Small intestine (tissue), 7 donors: Measurements from ENCODE around the gene WLS. TPM values are rescaled to one million over a fixed set of nuclear protein-coding genes. Genes with fewer than 3 reads are reported as not detected.
A peak's percentile ranks its signal among the peaks of the same experiment; 100 is the strongest.
"Not testable (repeated sequence)": the region's sequence is repeated elsewhere in the genome, so short reads cannot be mapped to it uniquely, and the experiment has no call there.

Experiments used
- DNase-seq, 2 donors: peaks; one replicate each; pipeline versions ENCODE4 v3.0.0 to v3.0.0-alpha.2; 2013
- FAIRE-seq: peaks from 2 replicates; lab custom pipeline; 2012; peaks lifted over from hg19 to GRCh38; lab: Jason Lieb, UNC
- H3K27ac ChIP-seq, 3 donors: one replicate each; pipeline ENCODE4 v1.5.1; 2013; ENCODE audit warnings: low read length in 2 of 3, mild to moderate bottlenecking in 2 of 3, control low read depth in 1 of 3, inconsistent platforms in 1 of 3, low read depth in 1 of 3, moderate library complexity in 1 of 3
- H3K27me3 ChIP-seq, 3 donors: one replicate each; pipeline ENCODE4 v1.6.1; 2013; ENCODE audit warnings: low read length in 3 of 3, inconsistent platforms in 1 of 3; ENCODE audit not compliant: control insufficient read depth in 3 of 3, insufficient read depth in 3 of 3
- H3K36me3 ChIP-seq, 3 donors: one replicate each; pipeline ENCODE4 v1.6.1; 2013; ENCODE audit warnings: low read length in 3 of 3, inconsistent platforms in 1 of 3, low read depth in 1 of 3, mild to moderate bottlenecking in 1 of 3, moderate library complexity in 1 of 3; ENCODE audit not compliant: control insufficient read depth in 3 of 3, insufficient read depth in 2 of 3
- H3K4me1 ChIP-seq, 3 donors: one replicate each; pipeline ENCODE4 v1.6.1; 2013; ENCODE audit warnings: low read length in 2 of 3, inconsistent platforms in 1 of 3, low read depth in 1 of 3, mild to moderate bottlenecking in 1 of 3, moderate library complexity in 1 of 3; ENCODE audit not compliant: control insufficient read depth in 3 of 3, insufficient read depth in 2 of 3
- H3K4me3 ChIP-seq, 3 donors: one replicate each; pipeline ENCODE4 v1.5.1; 2013; ENCODE audit warnings: low read length in 3 of 3, control low read depth in 1 of 3, inconsistent platforms in 1 of 3, low read depth in 1 of 3, mild to moderate bottlenecking in 1 of 3, moderate library complexity in 1 of 3
- H3K9me3 ChIP-seq, 2 donors: one replicate each; pipeline ENCODE4 v1.6.1; 2013; ENCODE audit warnings: low read depth in 1 of 2, low read length in 1 of 2; ENCODE audit not compliant: control insufficient read depth in 2 of 2, insufficient read depth in 1 of 2
- WGBS, 3 donors: extraction: QIAGEN DNeasy Blood & Tissue Kit; methylation state at CpG; one replicate each; pipeline ENCODE4 v1.1.7; 2013; 5-methylcytosine and 5-hydroxymethylcytosine counted together
- polyA plus RNA-seq, 4 donors: library from polyadenylated mRNA; stranded (reverse) in 3 of 4; unstranded in 1 of 4; fragments of 200-250 nt in 3 of 4; fragments of 120-200 nt in 1 of 4; gene quantifications; one replicate each; pipeline versions ENCODE4 v1.2.1 to v1.2.3, GENCODE V29; 2013
- donor health status: healthy with polysubstance abuse.
- donor health status: control.
- donor health status: control.
- donor health status: Bipolar disorder and iron deficiency.
- donor health status: healthy.

Gene WLS
- polyA plus RNA-seq, 4 donors = 2.2 to 58.0 (median 22.5) TPM

GRCh38 chr1:68173936-68174737 lies 58.2 kb downstream of the WLS start:
- FAIRE-seq = no peak
- Histone ChIP-seq H3K9me3 (no peaks in the 10 kb centered on the region), H3K4me3 (no peak overlapping the region), H3K4me1 (peaks cover 0 to 40% (median 20%) of the 10 kb centered on the region in 3 donors), H3K27ac (peak overlapping the region in 2 of 3 donors; percentile 16 to 51), H3K36me3 (no peaks in the 10 kb centered on the region), H3K27me3 (no peaks in the 10 kb centered on the region)
- 33 to 45% (median 41%) methylated on average over 14 of the region's 14 CpGs for WGBS, 3 donors
- DNase-seq = peak; percentile 69 to 71

- DNase-seq (peak in 1 of 2 donors; percentile 29), FAIRE-seq (no peak)
- 24 to 31% (median 24%) methylated on average over 6 of the region's 6 CpGs for WGBS, 3 donors
- Histone ChIP-seq H3K27ac (no peak overlapping the region), H3K4me3 (no peak overlapping the region), H3K27me3 (no peaks in the 10 kb centered on the region), H3K4me1 (peaks cover 0 to 40% (median 20%) of the 10 kb centered on the region in 3 donors), H3K36me3 (no peaks in the 10 kb centered on the region), H3K9me3 (no peaks in the 10 kb centered on the region)
Measured at GRCh38 chr1:68173283-68173935, 58.9 kb downstream of the WLS start.

- not testable (repeated sequence) for FAIRE-seq, DNase-seq, H3K27me3 ChIP-seq, H3K27ac ChIP-seq, H3K36me3 ChIP-seq, H3K9me3 ChIP-seq, H3K4me3 ChIP-seq
- WGBS, 3 donors = 62 to 100% (median 97%) methylated on average over 1 of the region's 1 CpG
- H3K4me1 ChIP-seq = peaks cover 0 to 28% (median 11%) of the 10 kb centered on the region in 3 donors
Measured at GRCh38 chr1:68171795-68172194, 60.5 kb downstream of the WLS start.

- H3K27ac ChIP-seq = no peak overlapping the region
Measured at GRCh38 chr1:68168545-68169171, 63.7 kb downstream of the WLS start.

GRCh38 chr1:68167211-68167610 lies 65.1 kb downstream of the WLS start:
- H3K36me3 ChIP-seq = peaks cover 0 to 8% (median 0%) of the 10 kb centered on the region in 3 donors
- no peak overlapping the region for H3K4me3 ChIP-seq
- FAIRE-seq (no peak), DNase-seq (no peak)
- H3K9me3 ChIP-seq = no peaks in the 10 kb centered on the region
- no peak overlapping the region for H3K27ac ChIP-seq
- H3K4me1 ChIP-seq = no peaks in the 10 kb centered on the region
- WGBS, 3 donors = 92 to 99% (median 95%) methylated on average over 3 of the region's 3 CpGs
- no peaks in the 10 kb centered on the region for H3K27me3 ChIP-seq

More at GRCh38 chr1:68168545-68169171, 63.7 kb downstream of the WLS start:
- 62 to 79% (median 65%) methylated on average over 4 of the region's 4 CpGs for WGBS, 3 donors
- FAIRE-seq (no peak), DNase-seq (no peak)
- H3K4me1 ChIP-seq = peaks cover 0 to 5% (median 0%) of the 10 kb centered on the region in 3 donors
- H3K4me3 ChIP-seq = no peak overlapping the region
- H3K27me3 ChIP-seq = no peaks in the 10 kb centered on the region
- H3K9me3 ChIP-seq = no peaks in the 10 kb centered on the region
- no peaks in the 10 kb centered on the region for H3K36me3 ChIP-seq

GRCh38 chr1:68166348-68166747 lies 66.0 kb downstream of the WLS start:
- Histone ChIP-seq H3K4me3 (no peak overlapping the region), H3K9me3 (no peaks in the 10 kb centered on the region), H3K4me1 (no peaks in the 10 kb centered on the region), H3K36me3 (peaks cover 0 to 12% (median 0%) of the 10 kb centered on the region in 3 donors), H3K27me3 (no peaks in the 10 kb centered on the region), H3K27ac (no peak overlapping the region)
- DNase-seq = no peak
- no peak for FAIRE-seq
- WGBS, 3 donors = 88 to 90% (median 89%) methylated on average over 2 of the region's 2 CpGs

GRCh38 chr1:68165665-68166064 lies 66.7 kb downstream of the WLS start:
- Histone ChIP-seq H3K4me1 (no peaks in the 10 kb centered on the region), H3K27ac (no peak overlapping the region), H3K27me3 (no peaks in the 10 kb centered on the region), H3K4me3 (no peak overlapping the region), H3K36me3 (peaks cover 0 to 12% (median 0%) of the 10 kb centered on the region in 3 donors), H3K9me3 (no peaks in the 10 kb centered on the region)
- FAIRE-seq (no peak), DNase-seq (no peak)
- WGBS, 3 donors = 76 to 89% (median 85%) methylated on average over 5 of the region's 5 CpGs

- H3K36me3 ChIP-seq = peaks cover 0 to 12% (median 0%) of the 10 kb centered on the region in 3 donors
- 48 to 68% (median 52%) methylated on average over 1 of the region's 1 CpG for whole genome bisulfite sequencing, 3 donors
- FAIRE-seq (no peak), DNase-seq (peak in 1 of 2 donors; percentile 53)
- no peak overlapping the region for H3K4me3 ChIP-seq
- no peak overlapping the region for H3K27ac ChIP-seq
- H3K4me1 ChIP-seq = no peaks in the 10 kb centered on the region
- H3K9me3 ChIP-seq = no peaks in the 10 kb centered on the region
- no peaks in the 10 kb centered on the region for H3K27me3 ChIP-seq
Measured at GRCh38 chr1:68164918-68165317, 67.4 kb downstream of the WLS start.
